Left ventricle myocardium inferior (tissue), 1 donor: ENCODE measurements around the gene LRMDA. TPM values are rescaled to one million over a fixed set of nuclear protein-coding genes. Genes with fewer than 3 reads are reported as not detected.

ENCODE experiments used
- DNase-seq: peaks from one replicate; pipeline ENCODE4 v3.0.0-alpha.2; 2020
- H3K27ac ChIP-seq: fragments of 200-600 bp; replicated peaks from 2 replicates; pipeline ENCODE4 v1.8.0; 2021
- H3K27me3 ChIP-seq: fragments of 200-600 bp; 2 replicates; pipeline ENCODE4 v1.8.0; 2021; ENCODE audit warnings: low read depth
- H3K36me3 ChIP-seq: fragments of 200-600 bp; 2 replicates; pipeline ENCODE4 v1.8.0; 2021
- H3K4me1 ChIP-seq: fragments of 200-600 bp; 2 replicates; pipeline ENCODE4 v1.8.0; 2021
- H3K4me3 ChIP-seq: fragments of 200-600 bp; 2 replicates; pipeline ENCODE4 v1.8.0; 2021; ENCODE audit warnings: mild to moderate bottlenecking, moderate library complexity
- H3K9me3 ChIP-seq: fragments of 200-600 bp; replicated peaks from 2 replicates; pipeline ENCODE4 v1.8.0; 2021
- CTCF ChIP-seq: fragments of 200-600 bp; IDR thresholded peaks from 2 replicates; pipeline ENCODE4 v1.8.0; 2021; ENCODE audit warnings: antibody characterized with exemption, mild to moderate bottlenecking, borderline replicate concordance
- intact Hi-C: fragments of 100-400 bp; cut with micrococcal nuclease; formaldehyde crosslinking; loops from one replicate; pipeline ENCODE4 v1.11.0; 2022
- total RNA-seq: library from RNA; stranded (reverse); fragmentation: NEBNext Ultra II Directional; extraction: Animal tissue kit (Norgen Biotek cat#: 25700); gene quantifications from one replicate; pipeline ENCODE4 v1.2.1, GENCODE V29; 2021
- donor health status: DM: no; HTN: yes; CAD: no; lungs with severe emphysema.

Gene LRMDA
- total RNA-seq, 1 donor from 2014 or later: 18.7 TPM

DNA sequence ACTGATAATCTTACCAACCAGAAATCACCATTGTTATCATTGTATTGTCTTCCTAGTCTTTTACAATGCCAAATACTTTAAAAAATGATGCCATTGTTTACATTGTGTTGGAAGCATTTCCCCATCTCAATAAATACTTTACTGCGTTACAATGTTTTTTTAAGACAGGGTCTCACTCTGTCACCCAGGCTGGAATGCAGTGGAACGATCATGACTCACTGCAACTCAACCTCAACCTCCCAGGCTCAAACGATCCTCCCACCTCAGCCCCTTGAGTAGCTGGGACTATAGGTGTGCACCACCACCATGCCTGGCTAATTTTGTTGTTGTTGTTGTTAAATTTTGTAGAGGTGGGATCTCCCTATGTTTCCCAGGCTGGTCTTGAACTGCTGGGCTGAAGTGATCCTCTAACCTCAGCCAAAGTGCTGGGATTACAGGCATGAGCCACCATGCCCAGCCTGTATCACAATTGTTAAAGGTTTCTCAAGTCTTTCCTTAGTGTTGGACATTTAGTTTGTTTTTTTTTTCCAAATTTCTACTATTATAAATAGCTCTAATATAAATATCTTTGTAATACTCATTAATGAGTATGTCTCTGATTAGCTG, 13.5 kb downstream of the LRMDA start:
- DNase-seq: no peak
- H3K4me3 ChIP-seq: no peak overlapping the region
- H3K9me3 ChIP-seq: peaks cover 46% of the 10 kb centered on the region
- no peak for TF ChIP-seq CTCF
- no peak overlapping the region for H3K27ac ChIP-seq
- intact Hi-C loops: no loop called here
- H3K27me3 ChIP-seq: no peaks in the 10 kb centered on the region
- H3K4me1 ChIP-seq: peaks cover 21% of the 10 kb centered on the region
- H3K36me3 ChIP-seq: peaks cover 9% of the 10 kb centered on the region

DNA sequence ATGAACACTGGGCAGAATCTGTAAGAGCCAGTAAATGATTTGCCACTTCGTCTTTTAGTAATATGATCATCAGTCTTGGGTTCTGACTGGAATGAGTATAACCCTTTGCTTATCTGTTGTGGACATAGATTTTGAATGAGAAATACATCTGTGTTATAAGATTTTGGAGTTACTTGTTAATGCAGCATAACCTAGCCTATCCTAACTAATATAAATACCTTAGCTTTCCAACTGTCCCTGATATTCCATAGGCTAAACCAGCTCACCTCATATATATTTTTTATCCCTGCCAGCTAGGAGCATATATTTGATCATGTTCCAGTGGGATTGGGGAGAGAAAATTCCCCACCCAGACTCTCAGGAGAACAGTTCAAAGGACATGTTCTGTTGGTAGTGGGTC, 15.1 kb downstream of the LRMDA start:
- Histone ChIP-seq H3K4me1 (peaks cover 30% of the 10 kb centered on the region), H3K9me3 (peaks cover 46% of the 10 kb centered on the region), H3K4me3 (no peak overlapping the region), H3K36me3 (peaks cover 9% of the 10 kb centered on the region), H3K27ac (no peak overlapping the region), H3K27me3 (no peaks in the 10 kb centered on the region)
- no peak for DNase-seq
- no peak for TF ChIP-seq CTCF
- intact Hi-C loops: no loop called here

GRCh38 chr10:75448166-75448565, 16.7 kb downstream of the LRMDA start:
- intact Hi-C loops: no loop called here
- DNase-seq: no peak
- H3K4me3 ChIP-seq: no peak overlapping the region
- H3K36me3 ChIP-seq: peaks cover 9% of the 10 kb centered on the region
- peaks cover 30% of the 10 kb centered on the region for H3K4me1 ChIP-seq
- H3K9me3 ChIP-seq: peaks cover 37% of the 10 kb centered on the region
- no peak overlapping the region for H3K27ac ChIP-seq
- H3K27me3 ChIP-seq: no peaks in the 10 kb centered on the region
- no peak for TF ChIP-seq CTCF

DNA sequence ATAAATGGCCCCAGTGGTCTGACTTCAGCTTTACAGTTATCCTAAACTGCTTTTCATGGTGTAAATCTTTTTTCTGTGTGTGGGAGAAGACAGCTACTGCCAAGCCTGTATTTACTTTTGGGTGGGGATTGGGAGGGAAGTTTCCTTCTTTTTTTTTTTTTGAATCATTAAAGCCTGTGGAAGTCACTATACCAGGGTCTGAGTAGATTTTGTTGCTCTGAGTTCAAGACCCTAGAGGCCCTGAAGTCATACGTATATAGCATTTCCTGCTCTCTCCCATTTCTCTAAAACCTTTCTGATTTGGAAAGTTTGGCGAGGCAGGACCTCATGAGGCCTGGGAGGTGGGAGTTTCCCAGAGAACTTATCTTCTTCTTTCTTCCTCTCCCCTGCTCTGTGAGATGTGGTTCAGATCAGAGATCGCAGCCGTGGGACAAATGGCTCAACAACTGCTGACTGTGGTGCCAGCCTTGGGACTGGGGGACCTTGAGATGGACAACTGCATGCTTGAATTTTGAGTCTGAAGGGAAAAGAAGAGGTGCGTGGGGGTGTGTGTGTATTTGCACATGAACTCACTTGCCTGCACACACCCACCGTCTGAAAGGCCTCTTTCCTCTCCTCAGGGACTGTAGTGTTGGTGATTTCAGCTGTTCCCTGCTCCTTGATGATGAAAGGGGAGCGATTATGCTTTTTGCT, 18.1 kb downstream of the LRMDA start:
- Histone ChIP-seq H3K9me3 (peaks cover 23% of the 10 kb centered on the region), H3K4me1 (peaks cover 30% of the 10 kb centered on the region), H3K36me3 (peaks cover 9% of the 10 kb centered on the region), H3K27me3 (no peaks in the 10 kb centered on the region), H3K27ac (peak overlapping the region; percentile 62), H3K4me3 (peak overlapping the region; percentile 3)
- TF ChIP-seq CTCF: no peak
- no peak for DNase-seq
- intact Hi-C loops: no loop called here

DNA sequence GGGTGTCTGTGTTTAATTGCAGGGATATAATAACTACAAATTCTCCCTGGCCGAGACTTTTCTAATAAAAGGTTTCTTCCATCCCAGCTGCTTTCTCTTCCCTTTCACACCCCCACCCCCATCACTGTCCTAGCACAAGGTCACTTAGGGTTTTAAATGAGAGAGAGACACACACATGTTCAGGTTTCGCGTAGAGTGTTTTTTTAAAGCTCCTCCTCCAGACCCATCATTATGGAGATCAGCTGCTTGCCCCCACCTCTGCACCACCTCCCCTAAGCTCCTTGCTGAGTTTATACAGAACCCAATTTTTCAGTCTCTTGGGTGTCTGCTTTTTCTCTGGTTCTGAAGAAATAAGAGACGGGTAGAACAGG, 18.6 kb downstream of the LRMDA start:
- H3K27ac ChIP-seq: peak overlapping the region; percentile 62
- H3K9me3 ChIP-seq: peaks cover 18% of the 10 kb centered on the region
- TF ChIP-seq CTCF: no peak
- H3K36me3 ChIP-seq: peaks cover 4% of the 10 kb centered on the region
- no peak overlapping the region for H3K4me3 ChIP-seq
- intact Hi-C loops: no loop called here
- H3K4me1 ChIP-seq: peaks cover 30% of the 10 kb centered on the region
- no peaks in the 10 kb centered on the region for H3K27me3 ChIP-seq
- no peak for DNase-seq
